HG03108 (cell line): ENCODE measurements around the gene EFNA5.
"Not testable (repeated sequence)": the region's sequence is repeated elsewhere in the genome, so short reads cannot be mapped to it uniquely, and the experiment has no call there.

Experiments
- ATAC-seq: cut with Tn5 transposase; IDR thresholded peaks from one replicate; pipeline ENCODE4 v1.9.1; 2021; ENCODE audit warnings: moderate library complexity; ENCODE audit not compliant: unreplicated experiment

EFNA5 gene

GRCh38 chr5:107499776-107500175 lies 171.0 kb downstream of the EFNA5 start:
- no peak for ATAC-seq

- no peak for ATAC-seq
Measured at GRCh38 chr5:107499237-107499636, 171.5 kb downstream of the EFNA5 start.

GRCh38 chr5:107496466-107496865 lies 174.3 kb downstream of the EFNA5 start:
- no peak for ATAC-seq

- not testable (repeated sequence) for ATAC-seq
Measured at GRCh38 chr5:107494129-107494528, 176.6 kb downstream of the EFNA5 start.

GRCh38 chr5:107487056-107487542 lies 183.6 kb downstream of the EFNA5 start:
- no peak for ATAC-seq

GRCh38 chr5:107486489-107486888 lies 184.2 kb downstream of the EFNA5 start:
- no peak for ATAC-seq

GRCh38 chr5:107485184-107485583 lies 185.6 kb downstream of the EFNA5 start:
- ATAC-seq: peak; percentile 49

- ATAC-seq: no peak
Measured at GRCh38 chr5:107484281-107484680, 186.5 kb downstream of the EFNA5 start.

- ATAC-seq: no peak
Measured at GRCh38 chr5:107483231-107484024, 187.3 kb downstream of the EFNA5 start.

- ATAC-seq: no peak
Measured at GRCh38 chr5:107478068-107478641, 192.6 kb downstream of the EFNA5 start.

GRCh38 chr5:107477492-107477891 lies 193.2 kb downstream of the EFNA5 start:
- no peak for ATAC-seq

GRCh38 chr5:107476783-107477182 lies 194.0 kb downstream of the EFNA5 start:
- peak; percentile 89 for ATAC-seq

GRCh38 chr5:107474716-107475489 lies 195.8 kb downstream of the EFNA5 start:
- ATAC-seq: peak; percentile 43

- ATAC-seq: no peak
Measured at GRCh38 chr5:107474361-107474715, 196.4 kb downstream of the EFNA5 start.

- no peak for ATAC-seq
Measured at GRCh38 chr5:107472620-107473064, 198.1 kb downstream of the EFNA5 start.

GRCh38 chr5:107470295-107470582 lies 200.5 kb downstream of the EFNA5 start:
- ATAC-seq: no peak

- no peak for ATAC-seq
Measured at GRCh38 chr5:107469485-107470294, 201.0 kb downstream of the EFNA5 start.

GRCh38 chr5:107469064-107469463 lies 201.7 kb downstream of the EFNA5 start:
- no peak for ATAC-seq

GRCh38 chr5:107468276-107468675 lies 202.5 kb downstream of the EFNA5 start:
- no peak for ATAC-seq

- no peak for ATAC-seq
Measured at GRCh38 chr5:107467137-107467932, 203.4 kb downstream of the EFNA5 start.
